NCI-H1105 (cell line): Measurements from ENCODE around the gene PPM1F.
A peak's percentile ranks its signal among the peaks of the same experiment; 100 is the strongest.
"Not testable (repeated sequence)": the region's sequence is repeated elsewhere in the genome, so short reads cannot be mapped to it uniquely, and the experiment has no call there.

ENCODE experiments used
- DNase-seq: peaks from one replicate; lab custom pipeline; 2025; lab: John Stamatoyannopoulos, UW

Gene PPM1F

GRCh38 chr22:21939935-21940334, 12.7 kb downstream of the PPM1F start:
- DNase-seq, result not testable (repeated sequence)

- DNase-seq, result no peak
Measured at GRCh38 chr22:21939461-21939913, 13.2 kb downstream of the PPM1F start.

- DNase-seq, result no peak
Measured at GRCh38 chr22:21938906-21939305, 13.7 kb downstream of the PPM1F start.

- DNase-seq, result peak; percentile 78
Measured at GRCh38 chr22:21938071-21938822, 14.4 kb downstream of the PPM1F start.

GRCh38 chr22:21937821-21938070, 14.9 kb downstream of the PPM1F start:
- no peak for DNase-seq

- no peak for DNase-seq
Measured at GRCh38 chr22:21937041-21937820, 15.4 kb downstream of the PPM1F start.

- no peak for DNase-seq
Measured at GRCh38 chr22:21936151-21936775, 16.4 kb downstream of the PPM1F start.

- no peak for DNase-seq
Measured at GRCh38 chr22:21933910-21934309, 18.7 kb downstream of the PPM1F start.

- no peak for DNase-seq
Measured at GRCh38 chr22:21933413-21933812, 19.2 kb downstream of the PPM1F start.

GRCh38 chr22:21932347-21932746, 20.3 kb downstream of the PPM1F start:
- no peak for DNase-seq

- no peak for DNase-seq
Measured at GRCh38 chr22:21931056-21931455, 21.6 kb downstream of the PPM1F start.

- DNase-seq, result no peak
Measured at GRCh38 chr22:21929253-21929652, 23.4 kb downstream of the PPM1F start.

- DNase-seq, result no peak
Measured at GRCh38 chr22:21928048-21928447, 24.6 kb downstream of the PPM1F start.

GRCh38 chr22:21927174-21927823, 25.3 kb downstream of the PPM1F start:
- DNase-seq, result no peak

GRCh38 chr22:21926728-21927127, 25.9 kb downstream of the PPM1F start:
- no peak for DNase-seq

- DNase-seq, result no peak
Measured at GRCh38 chr22:21923163-21923561, 29.5 kb downstream of the PPM1F start.

- DNase-seq, result no peak
Measured at GRCh38 chr22:21922370-21923162, 30.1 kb downstream of the PPM1F start.

- no peak for DNase-seq
Measured at GRCh38 chr22:21921729-21922128, 30.9 kb downstream of the PPM1F start.

- DNase-seq, result no peak
Measured at GRCh38 chr22:21921184-21921721, 31.4 kb downstream of the PPM1F start.

GRCh38 chr22:21920341-21921183, 32.1 kb downstream of the PPM1F start:
- no peak for DNase-seq
